Measurements from ENCODE around the gene CREBL2. TPM values are rescaled to one million over a fixed set of nuclear protein-coding genes. Genes with fewer than 3 reads are reported as not detected.

The CREBL2 gene
- total RNA-seq, 1 experiment from 2014 or later = 18.3 TPM

- H3K4me1 ChIP-seq (ENCODE audit: insufficient read depth, low read length) = no peaks in the 10 kb centered on the region
- no peak overlapping the region for H3T11ph ChIP-seq (ENCODE audit: low read length)
- no peak overlapping the region for H3K4ac ChIP-seq (ENCODE audit: low read depth, low read length)
- Mint-ChIP-seq H3K27me3 (ENCODE audit: low read depth) (no peaks in the 10 kb centered on the region), H3K9me3 (no peaks in the 10 kb centered on the region), H3K36me3 (ENCODE audit: insufficient read depth in 1 of 3, low read depth in 3 of 3) (peaks cover 0 to 15% (median 6%) of the 10 kb centered on the region in 3 experiments; a peak in 3 of 7 replicates), H3K27ac (peak overlapping the region; percentile 98 to 99 (median 99)), H3K4me1 (peaks cover 50 to 56% of the 10 kb centered on the region in 2 experiments), H3K4me3 (peak overlapping the region; percentile 92 to 96)
- H3K14ac ChIP-seq (ENCODE audit: insufficient read depth, low read length) = peak overlapping the region; percentile 42; the same call in 1 of the 2 replicates
- H2BK120ac ChIP-seq (ENCODE audit: low read depth, low read length, poor library complexity, severe bottlenecking) = peak overlapping the region; percentile 49
- peak overlapping the region; percentile 76 for H3K4me2 ChIP-seq (ENCODE audit: insufficient read depth, insufficient read length, low read length)
- no peak overlapping the region for H2AFZ ChIP-seq (ENCODE audit: low read length)
- H4K8ac ChIP-seq (replicated peaks; ENCODE audit: insufficient read length, low read depth, low read length) = no peak overlapping the region
- no peaks in the 10 kb centered on the region for H4K20me1 ChIP-seq (ENCODE audit: control insufficient read depth, insufficient read depth, insufficient read length)
- H2BK15ac ChIP-seq (ENCODE audit: low read depth, low read length) = no peak overlapping the region
- no peak overlapping the region for H2AK5ac ChIP-seq (ENCODE audit: insufficient read length, low read length)
- no peak overlapping the region for H2BK20ac ChIP-seq (ENCODE audit: low read depth, low read length, poor library complexity, severe bottlenecking)
- H3K79me2 ChIP-seq (ENCODE audit: insufficient read depth, low read length) = no peaks in the 10 kb centered on the region; the same call in 1 of the 2 replicates
- H3K27me3 ChIP-seq (ENCODE audit: insufficient read depth, low read length) = no peaks in the 10 kb centered on the region; the same call in 1 of the 2 replicates
- H3K18ac ChIP-seq (ENCODE audit: insufficient read length, low read depth, low read length) = peak overlapping the region; percentile 69
- no peaks in the 10 kb centered on the region for H3K79me1 ChIP-seq (ENCODE audit: insufficient read depth, low read depth, low read length, poor library complexity, severe bottlenecking)
- H3K56ac ChIP-seq (ENCODE audit: insufficient read length, low read depth, low read length) = no peak overlapping the region
- peak; percentile 97 for DNase-seq
- no peak for TF ChIP-seq CTCF (conservative IDR thresholded peaks at IDR 0.05)
- H4K91ac ChIP-seq (ENCODE audit: insufficient read length, low read depth, low read length) = no peak overlapping the region
- no peaks in the 10 kb centered on the region for H3K9me3 ChIP-seq (ENCODE audit: control insufficient read depth, low read depth, low read length)
- no peak overlapping the region for H3K23ac ChIP-seq (ENCODE audit: insufficient read length, low read depth, low read length)
- peak overlapping the region; percentile 74 for H3K27ac ChIP-seq (ENCODE audit: insufficient read length, low read depth, low read length)
- peak overlapping the region; percentile 79 for H3K9ac ChIP-seq (ENCODE audit: extremely low read depth, insufficient read length, low read length)
- no peak overlapping the region for H4K5ac ChIP-seq (ENCODE audit: insufficient read length, low read depth, low read length)
- peaks cover 3% of the 10 kb centered on the region for H3K23me2 ChIP-seq (ENCODE audit: insufficient read length, low read depth, low read length, poor library complexity, severe bottlenecking)
- H2BK12ac ChIP-seq (ENCODE audit: insufficient read length, low read depth, low read length) = no peak overlapping the region
- no CpG with 5 or more reads among the region's 5 CpGs for WGBS (ENCODE audit: extremely low coverage, insufficient read length, low lambda C conversion rate)
- no peak overlapping the region for H2BK5ac ChIP-seq (ENCODE audit: insufficient read length, low read length)
These were observed 72.9 kb downstream of the CREBL2 start for GRCh38 chr12:12684375-12685106.
